Erythroblast (primary cell): ENCODE results near the gene ATG4C.

Source experiments
- GATA1 ChIP-seq: IDR thresholded peaks from 2 replicates; pipeline ENCODE4 v1.6.1; 2011; ENCODE audit warnings: low read depth, mild to moderate bottlenecking, control low read depth, low read length, moderate library complexity
- POLR2A ChIP-seq: IDR thresholded peaks from 2 replicates; pipeline ENCODE4 v1.6.1; 2011; ENCODE audit warnings: mild to moderate bottlenecking, low read length

DNA sequence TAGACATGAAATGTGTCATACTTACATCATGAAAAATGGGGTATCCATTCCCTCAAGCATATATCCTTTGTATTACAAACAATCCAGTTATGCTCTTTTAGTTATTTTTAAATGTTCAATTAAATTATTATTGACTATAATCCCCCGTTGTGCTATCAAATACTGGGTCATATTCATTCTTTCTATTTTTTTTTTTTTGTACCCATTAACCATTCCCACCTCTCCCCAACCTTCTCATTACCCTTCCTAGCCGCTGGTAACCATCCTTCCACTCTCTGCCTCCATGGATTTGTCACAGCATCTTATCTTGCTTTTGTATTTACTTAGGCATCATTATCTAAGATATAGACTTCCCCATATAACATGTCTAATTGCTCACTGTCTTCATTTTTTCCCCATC is 15.8 kb downstream of the ATG4C start:
- TF ChIP-seq POLR2A (no peak), GATA1 (no peak)
